K562 (cell line): ENCODE results near the gene STX12. TPM values are rescaled to one million over a fixed set of nuclear protein-coding genes. Genes with fewer than 3 reads are reported as not detected.
A peak's percentile ranks its signal among the peaks of the same experiment; 100 is the strongest.

ENCODE experiments used
- EHMT2 ChIP-seq: fragments of 450-650 bp; IDR thresholded peaks from 2 replicates; pipeline ENCODE4 v1.6.1; 2018; ENCODE audit warnings: antibody characterized with exemption
- FOXA3 ChIP-seq, 2 experiments: fragments of 450-650 bp in 1 of 2; sonication (generic) in 1 of 2; formaldehyde crosslinking; IDR thresholded peaks in 1 of 2; conservative IDR thresholded peaks in 1 of 2; 2 replicates each; pipeline versions ENCODE4 v1.4.0 to v1.8.0; 2020 to 2022; ENCODE audit warnings: mild to moderate bottlenecking in 2 of 2, missing genetic modification reagents in 1 of 2
- GATA2 ChIP-seq: sonication (generic); formaldehyde crosslinking; IDR thresholded peaks from 2 replicates; pipeline ENCODE4 v1.4.0; 2020; ENCODE audit warnings: mild to moderate bottlenecking, missing genetic modification reagents
- HMGN3 ChIP-seq: IDR thresholded peaks from 2 replicates; pipeline ENCODE4 v1.6.1; 2011; ENCODE audit warnings: borderline replicate concordance, low read depth, mild to moderate bottlenecking, mixed read lengths, low read length; ENCODE audit not compliant: insufficient read length; ENCODE audit errors: extremely low read depth
- NRF1 ChIP-seq, 2 experiments: fragments of 450-650 bp; IDR thresholded peaks in 1 of 2; conservative IDR thresholded peaks in 1 of 2; 2 replicates each; pipeline ENCODE4 v1.6.1; 2014; ENCODE audit warnings: mild to moderate bottlenecking in 2 of 2
- POLR2B ChIP-seq: fragments of 450-650 bp; IDR thresholded peaks from 2 replicates; pipeline ENCODE4 v1.6.1; 2018; ENCODE audit warnings: low read depth; ENCODE audit not compliant: partially characterized antibody
- TAL1 ChIP-seq: fragments of 450-650 bp; IDR thresholded peaks from 2 replicates; pipeline ENCODE4 v1.6.1; 2016; ENCODE audit warnings: mild to moderate bottlenecking
- VEZF1 ChIP-seq: fragments of 200-800 bp; sonication (Bioruptor generic); IDR thresholded peaks from 2 replicates; pipeline ENCODE4 v1.6.1; 2017; ENCODE audit warnings: missing genetic modification characterization, missing compliant biosample characterization
- XRCC3 ChIP-seq: fragments of 450-650 bp; IDR thresholded peaks from 2 replicates; pipeline ENCODE4 v1.6.1; 2017; ENCODE audit warnings: mild to moderate bottlenecking, moderate library complexity
- ZNF311 ChIP-seq: fragments of 250-450 bp; sonication (Bioruptor Pico); IDR thresholded peaks from 2 replicates; pipeline ENCODE4 v1.4.0; 2020; ENCODE audit warnings: mild to moderate bottlenecking, moderate library complexity
- polyA plus RNA-seq, 8 experiments: library from polyadenylated mRNA; depleted of rRNA in 4 of 8; stranded (reverse) in 5 of 8; unstranded in 3 of 8; fragments of >200 nt; fragmentation: Nextera tagmentation in 2 of 8; fragmentation: Illumina TruSeq in 1 of 8; extraction: Ambion mirVana in 2 of 8; extraction: Trizol in 1 of 8; gene quantifications; 2 replicates each; pipeline versions ENCODE4 v1.2.1 to v1.2.3, GENCODE V29; 2011 to 2014; ENCODE audit warnings: inconsistent platforms in 1 of 8, missing spikeins in 1 of 8
- total RNA-seq, 7 experiments: library from RNA; depleted of rRNA in 6 of 7; stranded (reverse); fragments of >200 nt in 6 of 7; fragmentation: Illumina TruSeq in 2 of 7; extraction: Trizol in 2 of 7; gene quantifications; 2 replicates each; pipeline versions ENCODE4 v1.2.1 to v1.2.3, GENCODE V29; 2011 to 2021; ENCODE audit warnings: low replicate concordance in 1 of 7
- TF ChIP-seq, protein P1 (sequence below): sonication (generic); formaldehyde crosslinking; IDR thresholded peaks from 2 replicates; pipeline ENCODE4 v1.9.0; 2022; ENCODE audit warnings: mild to moderate bottlenecking, missing genetic modification reagents
- TF ChIP-seq, protein P2 (sequence below): fragments of 450-650 bp; IDR thresholded peaks from 2 replicates; pipeline ENCODE4 v1.6.1; 2016; ENCODE audit warnings: mild to moderate bottlenecking, moderate library complexity
- TF ChIP-seq, protein P3 (sequence below): fragments of 450-650 bp; IDR thresholded peaks from 2 replicates; pipeline ENCODE4 v1.6.1; 2016; ENCODE audit warnings: low read depth, mild to moderate bottlenecking, moderate library complexity

The STX12 gene
- total and polyA plus RNA-seq, 9 of the 15 experiments (the other 6 are each of a cell fraction or from before 2014, with no cell fraction given) = 16.9 to 31.3 (median 25.7) TPM

DNA sequence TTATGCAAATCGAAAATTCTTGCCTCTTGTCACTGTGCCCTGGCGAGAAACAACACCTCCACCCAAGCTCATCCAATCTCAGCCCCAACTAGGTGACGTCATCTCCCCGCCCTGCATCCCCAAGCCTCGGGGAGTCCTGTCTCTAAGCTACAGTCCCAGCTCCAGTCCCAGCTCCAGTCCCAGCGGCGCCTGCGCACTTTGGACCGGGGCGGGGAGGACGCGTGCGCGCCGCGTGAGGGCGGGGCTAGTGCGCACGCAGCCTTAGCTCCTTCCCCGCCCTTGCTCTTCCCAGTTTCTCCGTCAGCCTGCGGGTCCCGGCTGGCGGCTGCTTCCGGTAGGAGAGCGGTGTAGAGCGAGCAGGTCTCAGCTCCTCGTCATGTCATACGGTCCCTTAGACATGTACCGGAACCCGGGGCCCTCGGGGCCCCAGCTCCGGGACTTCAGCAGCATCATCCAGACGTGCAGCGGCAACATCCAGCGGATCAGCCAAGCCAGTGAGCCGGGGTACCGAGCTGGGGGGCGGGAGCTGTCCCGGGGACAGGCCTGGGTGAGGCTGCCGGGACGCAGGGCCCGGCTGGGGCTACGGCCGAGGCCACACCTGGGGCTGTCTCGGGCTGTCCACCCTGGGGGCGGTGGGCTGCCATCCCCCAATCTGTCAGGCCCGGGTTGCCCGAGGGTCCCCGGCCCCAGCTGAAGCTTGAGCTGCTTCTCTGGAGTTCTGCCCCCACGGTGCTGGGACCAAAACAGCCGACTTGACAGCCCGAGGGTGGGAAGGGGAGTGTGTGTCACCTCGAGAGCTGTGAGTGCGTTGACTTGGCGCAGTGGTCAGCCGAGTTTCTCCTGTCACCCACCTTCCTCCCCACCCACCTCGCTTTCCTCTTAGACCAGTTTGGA is at the start of gene STX12 (continued):
- TF ChIP-seq, protein P1, sequence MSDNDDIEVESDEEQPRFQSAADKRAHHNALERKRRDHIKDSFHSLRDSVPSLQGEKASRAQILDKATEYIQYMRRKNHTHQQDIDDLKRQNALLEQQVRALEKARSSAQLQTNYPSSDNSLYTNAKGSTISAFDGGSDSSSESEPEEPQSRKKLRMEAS (CRISPR knock-in tag) = peak; percentile 64
- TF ChIP-seq POLR2B (peak; percentile 89), FOXA3 (CRISPR knock-in tag; conservative IDR thresholded peaks at IDR 0.05 in 1 of 2, IDR thresholded peaks at IDR 0.05 in 1 of 2) (0 out of 4 replicates have a peak, but pooled peaks of 1 of the 2 experiments have one; percentile 50), ZNF311 (no peak), VEZF1 (CRISPR knock-in tag) (peak; percentile 72), EHMT2 (no peak), GATA2 (no peak), NRF1 (conservative IDR thresholded peaks at IDR 0.05 in 1 of 2, IDR thresholded peaks at IDR 0.05 in 1 of 2) (peak; percentile 99), XRCC3 (no peak), HMGN3 (peak; percentile 67), TAL1 (no peak)
- TF ChIP-seq, protein P2, sequence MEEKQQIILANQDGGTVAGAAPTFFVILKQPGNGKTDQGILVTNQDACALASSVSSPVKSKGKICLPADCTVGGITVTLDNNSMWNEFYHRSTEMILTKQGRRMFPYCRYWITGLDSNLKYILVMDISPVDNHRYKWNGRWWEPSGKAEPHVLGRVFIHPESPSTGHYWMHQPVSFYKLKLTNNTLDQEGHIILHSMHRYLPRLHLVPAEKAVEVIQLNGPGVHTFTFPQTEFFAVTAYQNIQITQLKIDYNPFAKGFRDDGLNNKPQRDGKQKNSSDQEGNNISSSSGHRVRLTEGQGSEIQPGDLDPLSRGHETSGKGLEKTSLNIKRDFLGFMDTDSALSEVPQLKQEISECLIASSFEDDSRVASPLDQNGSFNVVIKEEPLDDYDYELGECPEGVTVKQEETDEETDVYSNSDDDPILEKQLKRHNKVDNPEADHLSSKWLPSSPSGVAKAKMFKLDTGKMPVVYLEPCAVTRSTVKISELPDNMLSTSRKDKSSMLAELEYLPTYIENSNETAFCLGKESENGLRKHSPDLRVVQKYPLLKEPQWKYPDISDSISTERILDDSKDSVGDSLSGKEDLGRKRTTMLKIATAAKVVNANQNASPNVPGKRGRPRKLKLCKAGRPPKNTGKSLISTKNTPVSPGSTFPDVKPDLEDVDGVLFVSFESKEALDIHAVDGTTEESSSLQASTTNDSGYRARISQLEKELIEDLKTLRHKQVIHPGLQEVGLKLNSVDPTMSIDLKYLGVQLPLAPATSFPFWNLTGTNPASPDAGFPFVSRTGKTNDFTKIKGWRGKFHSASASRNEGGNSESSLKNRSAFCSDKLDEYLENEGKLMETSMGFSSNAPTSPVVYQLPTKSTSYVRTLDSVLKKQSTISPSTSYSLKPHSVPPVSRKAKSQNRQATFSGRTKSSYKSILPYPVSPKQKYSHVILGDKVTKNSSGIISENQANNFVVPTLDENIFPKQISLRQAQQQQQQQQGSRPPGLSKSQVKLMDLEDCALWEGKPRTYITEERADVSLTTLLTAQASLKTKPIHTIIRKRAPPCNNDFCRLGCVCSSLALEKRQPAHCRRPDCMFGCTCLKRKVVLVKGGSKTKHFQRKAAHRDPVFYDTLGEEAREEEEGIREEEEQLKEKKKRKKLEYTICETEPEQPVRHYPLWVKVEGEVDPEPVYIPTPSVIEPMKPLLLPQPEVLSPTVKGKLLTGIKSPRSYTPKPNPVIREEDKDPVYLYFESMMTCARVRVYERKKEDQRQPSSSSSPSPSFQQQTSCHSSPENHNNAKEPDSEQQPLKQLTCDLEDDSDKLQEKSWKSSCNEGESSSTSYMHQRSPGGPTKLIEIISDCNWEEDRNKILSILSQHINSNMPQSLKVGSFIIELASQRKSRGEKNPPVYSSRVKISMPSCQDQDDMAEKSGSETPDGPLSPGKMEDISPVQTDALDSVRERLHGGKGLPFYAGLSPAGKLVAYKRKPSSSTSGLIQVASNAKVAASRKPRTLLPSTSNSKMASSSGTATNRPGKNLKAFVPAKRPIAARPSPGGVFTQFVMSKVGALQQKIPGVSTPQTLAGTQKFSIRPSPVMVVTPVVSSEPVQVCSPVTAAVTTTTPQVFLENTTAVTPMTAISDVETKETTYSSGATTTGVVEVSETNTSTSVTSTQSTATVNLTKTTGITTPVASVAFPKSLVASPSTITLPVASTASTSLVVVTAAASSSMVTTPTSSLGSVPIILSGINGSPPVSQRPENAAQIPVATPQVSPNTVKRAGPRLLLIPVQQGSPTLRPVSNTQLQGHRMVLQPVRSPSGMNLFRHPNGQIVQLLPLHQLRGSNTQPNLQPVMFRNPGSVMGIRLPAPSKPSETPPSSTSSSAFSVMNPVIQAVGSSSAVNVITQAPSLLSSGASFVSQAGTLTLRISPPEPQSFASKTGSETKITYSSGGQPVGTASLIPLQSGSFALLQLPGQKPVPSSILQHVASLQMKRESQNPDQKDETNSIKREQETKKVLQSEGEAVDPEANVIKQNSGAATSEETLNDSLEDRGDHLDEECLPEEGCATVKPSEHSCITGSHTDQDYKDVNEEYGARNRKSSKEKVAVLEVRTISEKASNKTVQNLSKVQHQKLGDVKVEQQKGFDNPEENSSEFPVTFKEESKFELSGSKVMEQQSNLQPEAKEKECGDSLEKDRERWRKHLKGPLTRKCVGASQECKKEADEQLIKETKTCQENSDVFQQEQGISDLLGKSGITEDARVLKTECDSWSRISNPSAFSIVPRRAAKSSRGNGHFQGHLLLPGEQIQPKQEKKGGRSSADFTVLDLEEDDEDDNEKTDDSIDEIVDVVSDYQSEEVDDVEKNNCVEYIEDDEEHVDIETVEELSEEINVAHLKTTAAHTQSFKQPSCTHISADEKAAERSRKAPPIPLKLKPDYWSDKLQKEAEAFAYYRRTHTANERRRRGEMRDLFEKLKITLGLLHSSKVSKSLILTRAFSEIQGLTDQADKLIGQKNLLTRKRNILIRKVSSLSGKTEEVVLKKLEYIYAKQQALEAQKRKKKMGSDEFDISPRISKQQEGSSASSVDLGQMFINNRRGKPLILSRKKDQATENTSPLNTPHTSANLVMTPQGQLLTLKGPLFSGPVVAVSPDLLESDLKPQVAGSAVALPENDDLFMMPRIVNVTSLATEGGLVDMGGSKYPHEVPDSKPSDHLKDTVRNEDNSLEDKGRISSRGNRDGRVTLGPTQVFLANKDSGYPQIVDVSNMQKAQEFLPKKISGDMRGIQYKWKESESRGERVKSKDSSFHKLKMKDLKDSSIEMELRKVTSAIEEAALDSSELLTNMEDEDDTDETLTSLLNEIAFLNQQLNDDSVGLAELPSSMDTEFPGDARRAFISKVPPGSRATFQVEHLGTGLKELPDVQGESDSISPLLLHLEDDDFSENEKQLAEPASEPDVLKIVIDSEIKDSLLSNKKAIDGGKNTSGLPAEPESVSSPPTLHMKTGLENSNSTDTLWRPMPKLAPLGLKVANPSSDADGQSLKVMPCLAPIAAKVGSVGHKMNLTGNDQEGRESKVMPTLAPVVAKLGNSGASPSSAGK = no peak
- TF ChIP-seq, protein P3, sequence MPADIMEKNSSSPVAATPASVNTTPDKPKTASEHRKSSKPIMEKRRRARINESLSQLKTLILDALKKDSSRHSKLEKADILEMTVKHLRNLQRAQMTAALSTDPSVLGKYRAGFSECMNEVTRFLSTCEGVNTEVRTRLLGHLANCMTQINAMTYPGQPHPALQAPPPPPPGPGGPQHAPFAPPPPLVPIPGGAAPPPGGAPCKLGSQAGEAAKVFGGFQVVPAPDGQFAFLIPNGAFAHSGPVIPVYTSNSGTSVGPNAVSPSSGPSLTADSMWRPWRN = no peak
